Measurements from ENCODE around the gene TDRD1.

The TDRD1 gene

DNA sequence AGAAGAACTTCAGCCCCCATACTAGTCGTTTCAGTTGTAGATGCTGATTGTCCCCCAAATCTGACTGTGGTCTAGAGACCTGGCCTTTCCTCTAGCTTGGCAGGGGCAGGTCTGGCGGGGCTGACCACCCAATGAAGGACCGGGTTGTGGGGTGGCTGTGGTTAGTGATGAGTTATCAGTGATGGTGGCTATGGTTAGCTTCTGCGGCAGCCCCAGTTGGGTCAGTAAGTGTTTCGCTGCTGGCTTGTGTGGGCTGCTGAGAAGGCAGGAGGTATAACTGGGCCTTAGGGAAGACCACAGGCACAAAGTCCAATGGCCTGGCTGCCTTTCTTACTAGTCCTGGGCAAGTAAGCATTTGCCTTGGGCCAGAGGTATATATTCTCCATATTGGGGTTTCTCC is 81.2 kb downstream of the TDRD1 start:
- DNase-seq = no peak
- Histone ChIP-seq H3K4ac (ENCODE audit: low read depth, low read length) (no peak overlapping the region), H3K4me1 (ENCODE audit: control insufficient read depth in 1 of 2, insufficient read depth in 2 of 2, low read length in 2 of 2) (no peaks in the 10 kb centered on the region), H2AK5ac (ENCODE audit: low read length) (no peak overlapping the region), H3K79me1 (ENCODE audit: low read length) (no peaks in the 10 kb centered on the region), H2BK12ac (ENCODE audit: low read length) (no peak overlapping the region), H3K18ac (ENCODE audit: low read length) (no peak overlapping the region), H4K91ac (ENCODE audit: low read depth, low read length) (no peak overlapping the region), H3K27ac (ENCODE audit: low read depth, low read length) (no peak overlapping the region), H3K36me3 (ENCODE audit: control insufficient read depth in 1 of 2, insufficient read depth in 2 of 2, low read length in 2 of 2) (no peaks in the 10 kb centered on the region), H3K79me2 (ENCODE audit: control insufficient read depth, insufficient read depth, low read length, poor library complexity) (no peaks in the 10 kb centered on the region), H3K27me3 (ENCODE audit: insufficient read depth, low read length) (no peaks in the 10 kb centered on the region), H3K14ac (ENCODE audit: low read length) (no peak overlapping the region), H4K12ac (ENCODE audit: low read depth, low read length) (no peak overlapping the region), H3K9me3 (ENCODE audit: insufficient read depth, low read depth, low read length) (no peaks in the 10 kb centered on the region), H3K4me2 (ENCODE audit: low read length) (no peak overlapping the region), H3K23ac (ENCODE audit: low read length) (no peak overlapping the region), H2BK5ac (ENCODE audit: low read depth, low read length, poor library complexity) (no peak overlapping the region), H2AFZ (ENCODE audit: insufficient read depth, low read length, poor library complexity) (no peak overlapping the region), H3K4me3 (ENCODE audit: low read depth, low read length) (no peak overlapping the region), H4K8ac (ENCODE audit: low read depth, low read length) (no peak overlapping the region), H2BK120ac (ENCODE audit: insufficient read depth, low read length, poor library complexity) (no peak overlapping the region), H3K9ac (ENCODE audit: low read length) (no peak overlapping the region)
- WGBS (ENCODE audit: extremely low coverage, insufficient coverage, insufficient read length) = no CpG with 5 or more reads among the region's 5 CpGs

GRCh38 chr10:114261076-114261475 is 81.9 kb downstream of the TDRD1 start:
- Histone ChIP-seq H3K27me3 (ENCODE audit: insufficient read depth, low read length) (no peaks in the 10 kb centered on the region), H3K23ac (ENCODE audit: low read length) (no peak overlapping the region), H4K12ac (ENCODE audit: low read depth, low read length) (no peak overlapping the region)

DNA sequence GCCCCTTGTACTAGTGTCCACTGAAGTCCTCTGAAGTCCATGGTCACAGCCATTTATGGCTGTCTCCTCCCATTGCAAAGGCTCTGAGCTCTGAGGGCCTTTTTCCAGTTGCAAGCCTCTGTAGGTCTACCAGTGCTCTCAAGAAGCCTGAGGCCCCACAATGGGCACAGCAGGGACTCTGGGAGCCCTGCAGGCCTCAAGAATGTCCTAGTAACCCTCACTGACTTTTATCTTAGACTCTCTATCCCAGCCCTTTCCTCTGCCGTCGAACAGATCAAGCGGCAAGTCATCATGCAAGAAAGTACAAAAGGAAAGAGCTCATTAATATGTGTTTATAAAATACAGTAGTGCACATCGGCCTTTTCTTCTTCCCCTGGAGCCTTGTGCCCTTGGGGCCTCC is 83.3 kb downstream of the TDRD1 start:
- Histone ChIP-seq H3K18ac (ENCODE audit: low read length) (no peak overlapping the region), H3K36me3 (ENCODE audit: control insufficient read depth in 1 of 2, insufficient read depth in 2 of 2, low read length in 2 of 2) (no peaks in the 10 kb centered on the region), H3K4me2 (ENCODE audit: low read length) (no peak overlapping the region), H3K9me3 (ENCODE audit: insufficient read depth, low read depth, low read length) (no peaks in the 10 kb centered on the region), H3K79me2 (ENCODE audit: control insufficient read depth, insufficient read depth, low read length, poor library complexity) (no peaks in the 10 kb centered on the region), H4K8ac (ENCODE audit: low read depth, low read length) (no peak overlapping the region), H3K4ac (ENCODE audit: low read depth, low read length) (no peak overlapping the region), H3K4me1 (ENCODE audit: control insufficient read depth in 1 of 2, insufficient read depth in 2 of 2, low read length in 2 of 2) (no peaks in the 10 kb centered on the region), H2AFZ (ENCODE audit: insufficient read depth, low read length, poor library complexity) (no peak overlapping the region), H2BK12ac (ENCODE audit: low read length) (no peak overlapping the region), H3K4me3 (ENCODE audit: low read depth, low read length) (no peak overlapping the region), H3K27me3 (ENCODE audit: insufficient read depth, low read length) (no peaks in the 10 kb centered on the region), H2BK5ac (ENCODE audit: low read depth, low read length, poor library complexity) (no peak overlapping the region), H2AK5ac (ENCODE audit: low read length) (no peak overlapping the region), H2BK120ac (ENCODE audit: insufficient read depth, low read length, poor library complexity) (no peak overlapping the region), H3K14ac (ENCODE audit: low read length) (no peak overlapping the region), H3K27ac (ENCODE audit: low read depth, low read length) (no peak overlapping the region), H4K91ac (ENCODE audit: low read depth, low read length) (no peak overlapping the region), H4K12ac (ENCODE audit: low read depth, low read length) (no peak overlapping the region), H3K9ac (ENCODE audit: low read length) (no peak overlapping the region), H3K79me1 (ENCODE audit: low read length) (no peaks in the 10 kb centered on the region), H3K23ac (ENCODE audit: low read length) (no peak overlapping the region)
- no CpG with 5 or more reads among the region's 4 CpGs for WGBS (ENCODE audit: extremely low coverage, insufficient coverage, insufficient read length)
- DNase-seq = no peak

More at GRCh38 chr10:114261076-114261475, 81.9 kb downstream of the TDRD1 start:
- H3K36me3 ChIP-seq (ENCODE audit: control insufficient read depth in 1 of 2, insufficient read depth in 2 of 2, low read length in 2 of 2) = no peaks in the 10 kb centered on the region
- H3K79me2 ChIP-seq (ENCODE audit: control insufficient read depth, insufficient read depth, low read length, poor library complexity) = no peaks in the 10 kb centered on the region
- H3K14ac ChIP-seq (ENCODE audit: low read length) = no peak overlapping the region
- H4K91ac ChIP-seq (ENCODE audit: low read depth, low read length) = no peak overlapping the region
- H2BK5ac ChIP-seq (ENCODE audit: low read depth, low read length, poor library complexity) = no peak overlapping the region
- H3K4me2 ChIP-seq (ENCODE audit: low read length) = no peak overlapping the region
- no peak overlapping the region for H2AFZ ChIP-seq (ENCODE audit: insufficient read depth, low read length, poor library complexity)
- DNase-seq = no peak
- H2AK5ac ChIP-seq (ENCODE audit: low read length) = no peak overlapping the region
- no peak overlapping the region for H2BK12ac ChIP-seq (ENCODE audit: low read length)
- H3K9me3 ChIP-seq (ENCODE audit: insufficient read depth, low read depth, low read length) = no peaks in the 10 kb centered on the region
- no CpG with 5 or more reads among the region's 2 CpGs for WGBS (ENCODE audit: extremely low coverage, insufficient coverage, insufficient read length)
- H2BK120ac ChIP-seq (ENCODE audit: insufficient read depth, low read length, poor library complexity) = no peak overlapping the region
- H3K4ac ChIP-seq (ENCODE audit: low read depth, low read length) = no peak overlapping the region
- H3K18ac ChIP-seq (ENCODE audit: low read length) = no peak overlapping the region
- no peak overlapping the region for H3K27ac ChIP-seq (ENCODE audit: low read depth, low read length)
- no peaks in the 10 kb centered on the region for H3K79me1 ChIP-seq (ENCODE audit: low read length)
- H3K4me3 ChIP-seq (ENCODE audit: low read depth, low read length) = no peak overlapping the region
- no peak overlapping the region for H4K8ac ChIP-seq (ENCODE audit: low read depth, low read length)
- H3K9ac ChIP-seq (ENCODE audit: low read length) = no peak overlapping the region
- H3K4me1 ChIP-seq (ENCODE audit: control insufficient read depth in 1 of 2, insufficient read depth in 2 of 2, low read length in 2 of 2) = no peaks in the 10 kb centered on the region

DNA sequence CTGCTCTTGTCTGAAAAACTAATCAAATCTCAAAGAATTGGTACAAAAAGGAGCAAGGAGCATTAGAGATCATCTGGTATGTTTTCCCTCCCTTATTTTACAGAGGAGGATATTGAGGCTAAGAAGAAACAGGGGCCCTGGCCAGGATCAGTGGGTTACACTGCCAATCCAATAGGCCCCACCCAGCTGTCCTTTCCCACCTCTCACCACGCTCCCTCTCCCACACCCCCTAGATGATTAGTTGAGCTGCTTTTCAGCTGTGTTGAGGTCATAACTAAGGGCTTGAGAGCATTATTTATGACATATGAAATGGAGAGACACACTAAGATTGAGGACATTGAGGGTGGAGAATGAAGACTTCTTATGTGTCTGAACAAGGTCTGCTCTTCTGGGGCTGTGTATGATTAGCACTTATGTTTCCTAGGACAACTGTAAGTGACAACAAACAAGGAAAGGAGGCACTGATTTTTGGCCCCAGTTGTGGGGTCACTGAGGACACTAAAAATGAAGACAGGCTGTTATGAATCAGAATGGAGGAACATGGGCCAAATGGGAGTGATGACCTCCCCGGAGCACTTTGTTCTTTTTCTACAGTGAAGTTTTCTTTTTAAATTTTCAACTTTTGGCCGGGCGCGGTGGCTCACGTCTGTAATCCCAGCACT is 86.4 kb downstream of the TDRD1 start:
- no peak overlapping the region for H3K9ac ChIP-seq (ENCODE audit: low read length)
- H2AFZ ChIP-seq (ENCODE audit: insufficient read depth, low read length, poor library complexity) = no peak overlapping the region
- no peak overlapping the region for H2BK12ac ChIP-seq (ENCODE audit: low read length)
- no peak overlapping the region for H3K4me3 ChIP-seq (ENCODE audit: low read depth, low read length)
- no peak overlapping the region for H3K23ac ChIP-seq (ENCODE audit: low read length)
- H3K4me2 ChIP-seq (ENCODE audit: low read length) = no peak overlapping the region
- no peak overlapping the region for H4K8ac ChIP-seq (ENCODE audit: low read depth, low read length)
- DNase-seq = no peak
- no peaks in the 10 kb centered on the region for H3K4me1 ChIP-seq (ENCODE audit: control insufficient read depth in 1 of 2, insufficient read depth in 2 of 2, low read length in 2 of 2)
- H4K12ac ChIP-seq (ENCODE audit: low read depth, low read length) = no peak overlapping the region
- H4K91ac ChIP-seq (ENCODE audit: low read depth, low read length) = no peak overlapping the region
- H3K18ac ChIP-seq (ENCODE audit: low read length) = no peak overlapping the region
- H2BK5ac ChIP-seq (ENCODE audit: low read depth, low read length, poor library complexity) = no peak overlapping the region
- no CpG with 5 or more reads among the region's 6 CpGs for WGBS (ENCODE audit: extremely low coverage, insufficient coverage, insufficient read length)
- H2BK120ac ChIP-seq (ENCODE audit: insufficient read depth, low read length, poor library complexity) = no peak overlapping the region
- H3K79me2 ChIP-seq (ENCODE audit: control insufficient read depth, insufficient read depth, low read length, poor library complexity) = no peaks in the 10 kb centered on the region
- H3K36me3 ChIP-seq (ENCODE audit: control insufficient read depth in 1 of 2, insufficient read depth in 2 of 2, low read length in 2 of 2) = no peaks in the 10 kb centered on the region
- H3K79me1 ChIP-seq (ENCODE audit: low read length) = no peaks in the 10 kb centered on the region
- H3K27me3 ChIP-seq (ENCODE audit: insufficient read depth, low read length) = no peaks in the 10 kb centered on the region
- no peak overlapping the region for H3K27ac ChIP-seq (ENCODE audit: low read depth, low read length)
- H3K9me3 ChIP-seq (ENCODE audit: insufficient read depth, low read depth, low read length) = no peaks in the 10 kb centered on the region
- no peak overlapping the region for H2AK5ac ChIP-seq (ENCODE audit: low read length)
- no peak overlapping the region for H3K4ac ChIP-seq (ENCODE audit: low read depth, low read length)
- no peak overlapping the region for H3K14ac ChIP-seq (ENCODE audit: low read length)
